ENCODE measurements around the gene SLC25A33.

GRCh38 chr1:9611716-9612115, 72.5 kb downstream of the SLC25A33 start:
- TF ChIP-seq POLR2A (IDR thresholded peaks at IDR 0.05) (no peak), CTCF (IDR thresholded peaks at IDR 0.05) (no peak)

All from right lobe of liver (tissue), 4 donors.